Type B pancreatic cell (in vitro differentiated cells): ENCODE data around the gene EHBP1L1. TPM values are rescaled to one million over a fixed set of nuclear protein-coding genes. Genes with fewer than 3 reads are reported as not detected.
A peak's percentile ranks its signal among the peaks of the same experiment; 100 is the strongest.

ENCODE experiments used
- DNase-seq: peaks from one replicate; pipeline ENCODE4 v3.0.0; 2021; ENCODE audit warnings: mixed read lengths; ENCODE audit not compliant: unreplicated experiment; ENCODE audit errors: extremely low spot score
- H3K27ac Mint-ChIP-seq: 2 replicates; pipeline ENCODE4 v1.8.0; 2021; ENCODE audit warnings: mild to moderate bottlenecking, mixed read lengths
- H3K27me3 Mint-ChIP-seq: 2 replicates; pipeline ENCODE4 v1.8.0; 2021; ENCODE audit warnings: mixed read lengths
- H3K36me3 Mint-ChIP-seq: 2 replicates; pipeline ENCODE4 v1.8.0; 2021; ENCODE audit warnings: mixed read lengths
- H3K4me1 Mint-ChIP-seq: one replicate; pipeline ENCODE4 v1.8.0; 2021; ENCODE audit warnings: mixed read lengths; ENCODE audit not compliant: unreplicated experiment
- H3K4me3 Mint-ChIP-seq: 2 replicates; pipeline ENCODE4 v1.8.0; 2021; ENCODE audit warnings: mild to moderate bottlenecking, mixed read lengths
- H3K9me3 Mint-ChIP-seq: 2 replicates; pipeline ENCODE4 v1.8.0; 2021; ENCODE audit warnings: mixed read lengths
- total RNA-seq: library from RNA; stranded (reverse); gene quantifications from 2 replicates; pipeline ENCODE4 v1.2.1, GENCODE V29; 2021; ENCODE audit warnings: low replicate concordance
- TF ChIP-seq, protein P1 (sequence below): fragments of 200-600 bp; sonication (generic); conservative IDR thresholded peaks from 2 replicates; pipeline ENCODE4 v1.5.0; 2021; ENCODE audit warnings: antibody characterized with exemption, mild to moderate bottlenecking

The EHBP1L1 gene
- total RNA-seq, 1 donor from 2014 or later, result 14.7 TPM

DNA sequence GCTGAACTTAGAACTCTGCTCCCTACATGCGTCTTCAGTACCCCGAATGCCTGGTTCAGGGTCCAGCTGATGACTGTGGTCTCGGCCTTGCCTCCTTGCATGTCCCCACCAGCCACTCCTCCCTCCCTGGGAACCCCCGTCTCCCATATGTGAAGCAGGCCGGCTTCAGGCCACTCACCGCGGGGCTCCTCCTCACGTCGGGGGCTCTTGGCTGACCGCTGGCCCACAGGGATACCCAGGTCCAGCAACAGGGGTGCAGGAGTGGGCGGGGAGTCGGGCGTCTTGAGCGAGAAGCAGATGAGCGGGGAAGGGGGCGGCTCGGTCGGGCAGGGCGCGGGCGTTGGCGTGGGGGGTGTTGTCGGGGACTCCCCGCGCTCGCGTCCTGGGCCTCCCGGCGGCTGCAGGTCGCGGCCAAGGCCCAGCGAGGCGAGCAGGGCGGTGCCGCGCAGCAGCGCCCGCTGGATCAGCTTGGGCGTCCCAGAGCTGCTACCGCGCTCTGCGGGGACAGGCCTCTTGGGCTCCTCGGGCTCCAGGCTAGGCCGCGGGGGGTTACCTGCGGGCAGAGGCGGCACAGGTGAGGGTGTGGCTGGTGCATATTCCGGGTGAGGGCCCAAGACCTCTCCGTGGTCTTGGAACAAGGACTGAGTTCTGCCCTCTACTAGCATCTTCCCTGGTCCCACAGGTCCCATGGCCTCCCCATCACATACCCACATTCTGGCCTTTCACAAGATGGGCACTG is 23.5 kb downstream of the EHBP1L1 start:
- Mint-ChIP-seq H3K27ac (no peak overlapping the region), H3K27me3 (no peaks in the 10 kb centered on the region), H3K4me1 (no peaks in the 10 kb centered on the region), H3K36me3 (peaks cover 9% of the 10 kb centered on the region), H3K4me3 (no peak overlapping the region), H3K9me3 (no peaks in the 10 kb centered on the region)
- DNase-seq, result no peak
- TF ChIP-seq, protein P1, sequence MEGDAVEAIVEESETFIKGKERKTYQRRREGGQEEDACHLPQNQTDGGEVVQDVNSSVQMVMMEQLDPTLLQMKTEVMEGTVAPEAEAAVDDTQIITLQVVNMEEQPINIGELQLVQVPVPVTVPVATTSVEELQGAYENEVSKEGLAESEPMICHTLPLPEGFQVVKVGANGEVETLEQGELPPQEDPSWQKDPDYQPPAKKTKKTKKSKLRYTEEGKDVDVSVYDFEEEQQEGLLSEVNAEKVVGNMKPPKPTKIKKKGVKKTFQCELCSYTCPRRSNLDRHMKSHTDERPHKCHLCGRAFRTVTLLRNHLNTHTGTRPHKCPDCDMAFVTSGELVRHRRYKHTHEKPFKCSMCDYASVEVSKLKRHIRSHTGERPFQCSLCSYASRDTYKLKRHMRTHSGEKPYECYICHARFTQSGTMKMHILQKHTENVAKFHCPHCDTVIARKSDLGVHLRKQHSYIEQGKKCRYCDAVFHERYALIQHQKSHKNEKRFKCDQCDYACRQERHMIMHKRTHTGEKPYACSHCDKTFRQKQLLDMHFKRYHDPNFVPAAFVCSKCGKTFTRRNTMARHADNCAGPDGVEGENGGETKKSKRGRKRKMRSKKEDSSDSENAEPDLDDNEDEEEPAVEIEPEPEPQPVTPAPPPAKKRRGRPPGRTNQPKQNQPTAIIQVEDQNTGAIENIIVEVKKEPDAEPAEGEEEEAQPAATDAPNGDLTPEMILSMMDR, result no peak

- no peak for DNase-seq
- TF ChIP-seq, protein P1, result no peak
- no peaks in the 10 kb centered on the region for H3K4me1 Mint-ChIP-seq
- no peak overlapping the region for H3K27ac Mint-ChIP-seq
- no peaks in the 10 kb centered on the region for H3K9me3 Mint-ChIP-seq
- no peaks in the 10 kb centered on the region for H3K27me3 Mint-ChIP-seq
- peaks cover 9% of the 10 kb centered on the region for H3K36me3 Mint-ChIP-seq
- no peak overlapping the region for H3K4me3 Mint-ChIP-seq
These were observed 24.0 kb downstream of the EHBP1L1 start for GRCh38 chr11:65599955-65600246.

GRCh38 chr11:65604258-65604657 is 28.4 kb downstream of the EHBP1L1 start:
- H3K4me3 Mint-ChIP-seq, result no peak overlapping the region
- DNase-seq, result no peak
- peaks cover 9% of the 10 kb centered on the region for H3K36me3 Mint-ChIP-seq
- peaks cover 2% of the 10 kb centered on the region for H3K4me1 Mint-ChIP-seq
- H3K9me3 Mint-ChIP-seq, result no peaks in the 10 kb centered on the region
- TF ChIP-seq, protein P1, result no peak
- H3K27me3 Mint-ChIP-seq, result no peaks in the 10 kb centered on the region
- H3K27ac Mint-ChIP-seq, result no peak overlapping the region

- DNase-seq, result peak; percentile 93
- peaks cover 18% of the 10 kb centered on the region for H3K4me1 Mint-ChIP-seq
- H3K36me3 Mint-ChIP-seq, result peaks cover 9% of the 10 kb centered on the region
- TF ChIP-seq, protein P1, result no peak
- peak overlapping the region; percentile 76 for H3K4me3 Mint-ChIP-seq
- no peak overlapping the region for H3K27ac Mint-ChIP-seq
- no peaks in the 10 kb centered on the region for H3K9me3 Mint-ChIP-seq
- H3K27me3 Mint-ChIP-seq, result no peaks in the 10 kb centered on the region
These were observed 31.2 kb downstream of the EHBP1L1 start for GRCh38 chr11:65606876-65607613.

GRCh38 chr11:65607614-65608426 is 32.0 kb downstream of the EHBP1L1 start:
- peaks cover 23% of the 10 kb centered on the region for H3K4me1 Mint-ChIP-seq
- H3K27ac Mint-ChIP-seq, result no peak overlapping the region
- H3K36me3 Mint-ChIP-seq, result peaks cover 13% of the 10 kb centered on the region
- TF ChIP-seq, protein P1, result no peak
- peak overlapping the region; percentile 52 for H3K4me3 Mint-ChIP-seq
- H3K27me3 Mint-ChIP-seq, result no peaks in the 10 kb centered on the region
- no peaks in the 10 kb centered on the region for H3K9me3 Mint-ChIP-seq
- no peak for DNase-seq
